ENCODE measurements around the gene GNG8.

GRCh38 chr19:46661020-46661731, 25.2 kb upstream of the GNG8 start, which contains the start of gene DACT3:
- TF ChIP-seq CTCF (conservative IDR thresholded peaks at IDR 0.05 in 1 of 2, IDR thresholded peaks at IDR 0.05 in 1 of 2; ENCODE audit: low read depth in 1 of 2, low read length in 2 of 2): no peak
- TF ChIP-seq EZH2 (IDR thresholded peaks at IDR 0.05; ENCODE audit: low read length, missing control alignments): no peak

Measured in fibroblast of lung (primary cell).